ENCODE data around the gene ABCC11.

DNA sequence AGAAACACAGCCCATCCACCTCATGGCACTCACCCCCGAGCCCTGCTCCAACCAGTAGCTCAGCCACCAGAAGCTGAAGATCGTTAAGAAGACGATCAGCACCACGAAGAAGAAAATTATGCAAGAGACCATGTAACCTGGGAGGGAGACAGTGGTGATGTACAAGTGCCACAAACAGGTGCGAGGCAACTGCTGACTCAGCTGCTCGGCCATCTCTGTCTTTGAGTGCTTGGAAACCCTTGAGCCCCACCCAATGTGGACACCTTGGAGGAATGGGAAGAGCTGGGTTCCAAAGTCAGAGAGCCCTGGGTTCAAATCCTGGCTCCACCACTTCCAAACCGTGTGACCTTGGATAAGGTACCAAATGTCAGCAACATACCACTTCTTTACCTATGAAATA is 53.5 kb downstream of the ABCC11 start:
- TF ChIP-seq, protein P1, sequence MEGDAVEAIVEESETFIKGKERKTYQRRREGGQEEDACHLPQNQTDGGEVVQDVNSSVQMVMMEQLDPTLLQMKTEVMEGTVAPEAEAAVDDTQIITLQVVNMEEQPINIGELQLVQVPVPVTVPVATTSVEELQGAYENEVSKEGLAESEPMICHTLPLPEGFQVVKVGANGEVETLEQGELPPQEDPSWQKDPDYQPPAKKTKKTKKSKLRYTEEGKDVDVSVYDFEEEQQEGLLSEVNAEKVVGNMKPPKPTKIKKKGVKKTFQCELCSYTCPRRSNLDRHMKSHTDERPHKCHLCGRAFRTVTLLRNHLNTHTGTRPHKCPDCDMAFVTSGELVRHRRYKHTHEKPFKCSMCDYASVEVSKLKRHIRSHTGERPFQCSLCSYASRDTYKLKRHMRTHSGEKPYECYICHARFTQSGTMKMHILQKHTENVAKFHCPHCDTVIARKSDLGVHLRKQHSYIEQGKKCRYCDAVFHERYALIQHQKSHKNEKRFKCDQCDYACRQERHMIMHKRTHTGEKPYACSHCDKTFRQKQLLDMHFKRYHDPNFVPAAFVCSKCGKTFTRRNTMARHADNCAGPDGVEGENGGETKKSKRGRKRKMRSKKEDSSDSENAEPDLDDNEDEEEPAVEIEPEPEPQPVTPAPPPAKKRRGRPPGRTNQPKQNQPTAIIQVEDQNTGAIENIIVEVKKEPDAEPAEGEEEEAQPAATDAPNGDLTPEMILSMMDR (IDR thresholded peaks at IDR 0.05) = no peak
- no peak for TF ChIP-seq POLR2A (IDR thresholded peaks at IDR 0.05)
